Erythroblast (primary cell): ENCODE results near the gene EXO1.
"Not testable (repeated sequence)": the region's sequence is repeated elsewhere in the genome, so short reads cannot be mapped to it uniquely, and the experiment has no call there.

Experiments used
- GATA1 ChIP-seq: IDR thresholded peaks from 2 replicates; pipeline ENCODE4 v1.6.1; 2011; ENCODE audit warnings: low read depth, mild to moderate bottlenecking, control low read depth, low read length, moderate library complexity
- POLR2A ChIP-seq: IDR thresholded peaks from 2 replicates; pipeline ENCODE4 v1.6.1; 2011; ENCODE audit warnings: mild to moderate bottlenecking, low read length

DNA sequence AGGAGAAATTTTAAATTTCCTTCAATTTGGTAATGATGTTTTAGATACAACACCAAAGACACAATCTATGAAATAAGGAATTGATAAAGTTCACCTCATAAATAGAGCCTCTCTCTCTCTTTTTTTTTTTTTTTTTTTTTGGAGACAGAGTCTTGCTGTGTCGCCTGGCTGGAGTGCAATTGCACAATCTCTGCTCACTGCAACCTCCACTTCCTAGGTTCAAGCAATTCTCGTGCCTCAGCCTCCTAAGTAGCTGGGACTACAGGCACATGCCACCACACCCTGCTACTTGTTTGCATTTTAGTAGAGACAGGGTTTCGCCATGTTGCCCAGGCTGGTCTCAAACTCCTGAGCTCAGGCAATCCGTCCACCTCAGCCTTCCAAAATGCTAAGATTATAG lies 43.3 kb upstream of the EXO1 start:
- not testable (repeated sequence) for TF ChIP-seq POLR2A, GATA1
